ENCODE data around the gene KCNH4. TPM values are rescaled to one million over a fixed set of nuclear protein-coding genes. Genes with fewer than 3 reads are reported as not detected.

KCNH4 gene
- total and polyA plus RNA-seq, 9 of the 15 experiments (the other 6 are each of a cell fraction or from before 2014, with no cell fraction given): 0.10 to 1.8 (median 0.50) TPM

GRCh38 chr17:42193969-42194899, 13.3 kb upstream of the KCNH4 start, which contains the start of gene GHDC (continued):
- TF ChIP-seq HDAC6 (IDR thresholded peaks at IDR 0.05; ENCODE audit: low read depth, low read length) (no peak), SMARCC2 (IDR thresholded peaks at IDR 0.05; ENCODE audit: low read depth) (peak; percentile 10; the same call in 1 of the 2 replicates), ZNF639 (CRISPR knock-in tag; conservative IDR thresholded peaks at IDR 0.05 in 1 of 2, IDR thresholded peaks at IDR 0.05 in 1 of 2) (no peak), SREBF2 (CRISPR knock-in tag; IDR thresholded peaks at IDR 0.05) (no peak), NONO (IDR thresholded peaks at IDR 0.05; ENCODE audit: low read depth in 2 of 2, low read length in 1 of 2) (no peak), NCOR1 (IDR thresholded peaks at IDR 0.05) (no peak), SETDB1 (IDR thresholded peaks at IDR 0.05; ENCODE audit: low read length) (no peak), FUS (optimal IDR thresholded peaks at IDR 0.05; ENCODE audit: low read depth, low read length) (no peak), NEUROD1 (IDR thresholded peaks at IDR 0.05; ENCODE audit: borderline replicate concordance, low read depth, low read length, partially characterized antibody) (peak; percentile 97), HMBOX1 (IDR thresholded peaks at IDR 0.05) (no peak), MEF2A (IDR thresholded peaks at IDR 0.05; ENCODE audit: control insufficient read depth, low read depth, low read length) (no peak; the same call in 1 of the 2 replicates), SIRT6 (IDR thresholded peaks at IDR 0.05; ENCODE audit: low read depth, low read length) (no peak), YY1 (IDR thresholded peaks at IDR 0.05; ENCODE audit: borderline replicate concordance in 1 of 3, control insufficient read depth in 1 of 3, extremely low read depth in 1 of 3, insufficient read depth in 3 of 3, insufficient read length in 1 of 3, insufficient replicate concordance in 2 of 3, low read depth in 1 of 3, low read length in 2 of 3) (peak in 1 of 3 experiments; percentile 25), ZNF785 (CRISPR knock-in tag; IDR thresholded peaks at IDR 0.05) (no peak), SIN3B (IDR thresholded peaks at IDR 0.05; ENCODE audit: low read depth) (no peak), ZNF217 (CRISPR knock-in tag; IDR thresholded peaks at IDR 0.05) (no peak), ZKSCAN3 (CRISPR knock-in tag; IDR thresholded peaks at IDR 0.05) (no peak), RBM34 (IDR thresholded peaks at IDR 0.05; ENCODE audit: borderline replicate concordance, insufficient read depth, low read length) (no peak), BCLAF1 (IDR thresholded peaks at IDR 0.05; ENCODE audit: borderline replicate concordance in 1 of 2, control insufficient read depth in 1 of 2, low read depth in 2 of 2, low read length in 1 of 2) (no peak)

All from K562 (cell line).